Mammary epithelial cell (primary cell): ENCODE results near the gene SPATA20.

ENCODE experiments used
- CTCF ChIP-seq, 2 donors: IDR thresholded peaks in 1 of 2; conservative IDR thresholded peaks in 1 of 2; 2 replicates each; pipeline ENCODE4 v1.5.1; 2011 to 2012; ENCODE audit warnings: inconsistent platforms in 2 of 2, low read length in 2 of 2, mild to moderate bottlenecking in 2 of 2, control low read depth in 1 of 2, low read depth in 1 of 2; ENCODE audit not compliant: insufficient read depth in 1 of 2; ENCODE audit errors: extremely low read depth in 1 of 2
- EZH2 ChIP-seq: IDR thresholded peaks from 2 replicates; pipeline ENCODE4 v1.6.1; 2012; ENCODE audit warnings: low read length, inconsistent platforms, borderline replicate concordance

- TF ChIP-seq CTCF (conservative IDR thresholded peaks at IDR 0.05 in 1 of 2, IDR thresholded peaks at IDR 0.05 in 1 of 2; ENCODE audit: extremely low read depth in 1 of 2, insufficient read depth in 1 of 2, low read depth in 1 of 2, low read length in 2 of 2) (no peak), EZH2 (no peak)
These were observed 38.4 kb downstream of the SPATA20 start for GRCh38 chr17:50585346-50585745.
